CD14-positive monocyte (primary cell): ENCODE data around the gene CCL17. TPM values are rescaled to one million over a fixed set of nuclear protein-coding genes. Genes with fewer than 3 reads are reported as not detected.

Experiments
- DNase-seq, 3 donors: peaks; one replicate each; pipeline ENCODE4 v3.0.0-alpha.2; 2011 to 2022
- H2AFZ ChIP-seq: 2 replicates; pipeline ENCODE4 v1.6.0; 2012; ENCODE audit warnings: mild to moderate bottlenecking, low read depth, low read length, inconsistent platforms; ENCODE audit not compliant: insufficient read depth, poor library complexity, severe bottlenecking
- H3K27ac ChIP-seq, 2 donors: 1 replicate in 1 of 2; 2 replicates in 1 of 2; pipeline ENCODE4 v1.5.1; 2012 to 2013; ENCODE audit warnings: low read length in 2 of 2, control low read depth in 1 of 2, inconsistent platforms in 1 of 2, low read depth in 1 of 2, mild to moderate bottlenecking in 1 of 2
- H3K27me3 ChIP-seq, 2 donors: one replicate each; pipeline versions ENCODE4 v1.6.0 to v1.6.1; 2011 to 2013; ENCODE audit warnings: low read length in 2 of 2; ENCODE audit not compliant: control insufficient read depth in 2 of 2, insufficient read depth in 2 of 2
- H3K36me3 ChIP-seq, 2 donors: replicated peaks in 1 of 2; 1 replicate in 1 of 2; 2 replicates in 1 of 2; pipeline versions ENCODE4 v1.5.1 to v1.6.1; 2012 to 2013; ENCODE audit warnings: low read length in 2 of 2, control low read depth in 1 of 2, inconsistent platforms in 1 of 2, mild to moderate bottlenecking in 1 of 2; ENCODE audit not compliant: insufficient read depth in 2 of 2, control insufficient read depth in 1 of 2
- H3K4me1 ChIP-seq, 2 donors: 1 replicate in 1 of 2; 2 replicates in 1 of 2; pipeline versions ENCODE4 v1.5.1 to v1.6.1; 2012 to 2013; ENCODE audit warnings: low read length in 2 of 2, control low read depth in 1 of 2, inconsistent platforms in 1 of 2, mild to moderate bottlenecking in 1 of 2, moderate library complexity in 1 of 2; ENCODE audit not compliant: insufficient read depth in 2 of 2, control insufficient read depth in 1 of 2
- H3K4me2 ChIP-seq: replicated peaks from 2 replicates; pipeline ENCODE3; 2012; ENCODE audit warnings: low read length, moderate library complexity, mild to moderate bottlenecking; ENCODE audit not compliant: poor library complexity, severe bottlenecking; ENCODE audit errors: extremely low read depth
- H3K4me3 ChIP-seq, 3 experiments: fragments of 200-600 bp in 1 of 3; sonication (generic) in 1 of 3; replicated peaks in 1 of 3; 1 replicate in 2 of 3; 2 replicates in 1 of 3; pipeline ENCODE4 v1.5.1; 2011 to 2013; ENCODE audit warnings: low read length in 3 of 3, mild to moderate bottlenecking in 3 of 3, control low read depth in 2 of 3, low read depth in 2 of 3, inconsistent platforms in 1 of 3, moderate library complexity in 1 of 3
- H3K79me2 ChIP-seq: 2 replicates; pipeline ENCODE4 v1.6.0; 2012; ENCODE audit warnings: mild to moderate bottlenecking, control low read depth, inconsistent platforms, low read length, moderate library complexity; ENCODE audit not compliant: insufficient read depth
- H3K9ac ChIP-seq: 2 replicates; pipeline ENCODE4 v1.6.0; 2017; ENCODE audit warnings: low read length, mild to moderate bottlenecking; ENCODE audit not compliant: insufficient read depth, poor library complexity, severe bottlenecking
- H3K9me3 ChIP-seq, 2 donors: replicated peaks in 1 of 2; 1 replicate in 1 of 2; 2 replicates in 1 of 2; pipeline versions ENCODE4 v1.5.1 to v1.6.1; 2012 to 2013; ENCODE audit warnings: low read length in 2 of 2, control low read depth in 1 of 2; ENCODE audit not compliant: control insufficient read depth in 1 of 2, insufficient read depth in 1 of 2
- H4K20me1 ChIP-seq: 2 replicates; pipeline ENCODE4 v1.6.0; 2012; ENCODE audit warnings: mild to moderate bottlenecking, low read length, control low read depth, moderate library complexity; ENCODE audit not compliant: insufficient read depth
- H3K27ac Mint-ChIP-seq, 7 donors: one replicate each; pipeline ENCODE4 v1.8.0; 2020; ENCODE audit warnings: mild to moderate bottlenecking in 7 of 7, mixed read lengths in 7 of 7, moderate library complexity in 6 of 7, inconsistent platforms in 2 of 7
- H3K27me3 Mint-ChIP-seq, 3 donors: one replicate each; pipeline ENCODE4 v1.8.0; 2021 to 2022; ENCODE audit warnings: low read depth in 3 of 3, mild to moderate bottlenecking in 3 of 3, mixed read lengths in 3 of 3, moderate library complexity in 3 of 3, inconsistent platforms in 1 of 3
- H3K36me3 Mint-ChIP-seq, 2 donors: one replicate each; pipeline ENCODE4 v1.8.0; 2020; ENCODE audit warnings: mixed read lengths in 2 of 2, inconsistent platforms in 1 of 2, mild to moderate bottlenecking in 1 of 2
- H3K4me1 Mint-ChIP-seq: one replicate; pipeline ENCODE4 v1.8.0; 2020; ENCODE audit warnings: mild to moderate bottlenecking, mixed read lengths
- H3K4me3 Mint-ChIP-seq, 2 donors: one replicate each; pipeline ENCODE4 v1.8.0; 2020; ENCODE audit warnings: mild to moderate bottlenecking in 2 of 2, mixed read lengths in 2 of 2, moderate library complexity in 1 of 2
- H3K9me3 Mint-ChIP-seq, 7 donors: one replicate each; pipeline ENCODE4 v1.8.0; 2020 to 2022; ENCODE audit warnings: mixed read lengths in 7 of 7, mild to moderate bottlenecking in 6 of 7, moderate library complexity in 6 of 7, inconsistent platforms in 2 of 7
- CTCF ChIP-seq: fragments of 200-600 bp; IDR thresholded peaks from one replicate; pipeline ENCODE4 v1.8.0; 2022; ENCODE audit warnings: antibody characterized with exemption, mild to moderate bottlenecking
- WGBS: methylation state at CpG from one replicate; pipeline ENCODE4 v1.1.5; 2013; ENCODE audit warnings: missing lambda C conversion rate; ENCODE audit not compliant: insufficient coverage; 5-methylcytosine and 5-hydroxymethylcytosine counted together
- intact Hi-C, 2 donors: fragments of 100-400 bp; cut with micrococcal nuclease; formaldehyde crosslinking; loops; one replicate each; pipeline versions ENCODE4 v1.15.0 to v1.15.1; 2023
- polyA plus RNA-seq, 3 donors: library from polyadenylated mRNA; depleted of rRNA in 1 of 3; unstranded in 2 of 3; stranded (reverse) in 1 of 3; fragments of 300-500 nt in 2 of 3; fragments of >200 nt in 1 of 3; fragmentation: Illumina TruSeq in 2 of 3; gene quantifications; 1 replicate in 2 of 3; 2 replicates in 1 of 3; pipeline ENCODE4 v1.2.3, GENCODE V29; 2012 to 2021

Gene CCL17
- polyA plus RNA-seq, 3 donors, result not detected

GRCh38 chr16:57416084-57416483 is 11.5 kb downstream of the CCL17 start:
- H3K36me3 Mint-ChIP-seq, result no peaks in the 10 kb centered on the region
- intact Hi-C loops, result no loop called here
- peaks cover 5 to 12% (median 8%) of the 10 kb centered on the region in 3 donors for H3K27me3 Mint-ChIP-seq
- H3K4me3 ChIP-seq, result peak overlapping the region in 1 of 3 experiments; percentile 77
- no peak for DNase-seq
- H3K79me2 ChIP-seq, result no peaks in the 10 kb centered on the region
- WGBS, result 88% methylated on average over 10 of the region's 16 CpGs
- H3K36me3 ChIP-seq, result no peaks in the 10 kb centered on the region
- no peak overlapping the region for H3K27ac ChIP-seq
- H3K4me2 ChIP-seq, result peak overlapping the region; percentile 89
- no peaks in the 10 kb centered on the region for H3K9me3 Mint-ChIP-seq
- H4K20me1 ChIP-seq, result no peaks in the 10 kb centered on the region
- peaks cover 15% of the 10 kb centered on the region for H3K4me1 Mint-ChIP-seq
- no peak for TF ChIP-seq CTCF
- peaks cover 20 to 24% of the 10 kb centered on the region in 2 donors for H3K4me1 ChIP-seq
- H3K9ac ChIP-seq, result peak overlapping the region; percentile 69
- no peaks in the 10 kb centered on the region for H3K9me3 ChIP-seq
- peak overlapping the region; percentile 95 for H2AFZ ChIP-seq
- no peaks in the 10 kb centered on the region for H3K27me3 ChIP-seq
- no peak overlapping the region for H3K4me3 Mint-ChIP-seq
- peak overlapping the region in 1 of 7 donors; percentile 78 for H3K27ac Mint-ChIP-seq

GRCh38 chr16:57419506-57419905 is 14.9 kb downstream of the CCL17 start:
- H3K79me2 ChIP-seq, result no peaks in the 10 kb centered on the region
- Mint-ChIP-seq H3K27me3 (peaks cover 5 to 8% (median 7%) of the 10 kb centered on the region in 3 donors), H3K36me3 (no peaks in the 10 kb centered on the region), H3K9me3 (peaks cover 0 to 2% (median 0%) of the 10 kb centered on the region in 7 donors), H3K4me3 (no peak overlapping the region), H3K4me1 (peaks cover 19% of the 10 kb centered on the region), H3K27ac (peak overlapping the region in 2 of 7 donors; percentile 62 to 72)
- H3K4me2 ChIP-seq, result peak overlapping the region; percentile 85
- no peak overlapping the region for H3K4me3 ChIP-seq
- intact Hi-C loops, result no loop called here
- H3K36me3 ChIP-seq, result no peaks in the 10 kb centered on the region
- TF ChIP-seq CTCF, result no peak
- H2AFZ ChIP-seq, result peak overlapping the region; percentile 96
- H3K9me3 ChIP-seq, result no peaks in the 10 kb centered on the region
- peaks cover 20 to 24% of the 10 kb centered on the region in 2 donors for H3K4me1 ChIP-seq
- H4K20me1 ChIP-seq, result no peaks in the 10 kb centered on the region
- no peaks in the 10 kb centered on the region for H3K27me3 ChIP-seq
- H3K9ac ChIP-seq, result peak overlapping the region; percentile 65
- H3K27ac ChIP-seq, result peak overlapping the region in 1 of 2 donors; percentile 43
- 72% methylated on average over 3 of the region's 6 CpGs for WGBS
- DNase-seq, result no peak
